ENCODE measurements around the gene STEAP3.

Gene STEAP3

DNA sequence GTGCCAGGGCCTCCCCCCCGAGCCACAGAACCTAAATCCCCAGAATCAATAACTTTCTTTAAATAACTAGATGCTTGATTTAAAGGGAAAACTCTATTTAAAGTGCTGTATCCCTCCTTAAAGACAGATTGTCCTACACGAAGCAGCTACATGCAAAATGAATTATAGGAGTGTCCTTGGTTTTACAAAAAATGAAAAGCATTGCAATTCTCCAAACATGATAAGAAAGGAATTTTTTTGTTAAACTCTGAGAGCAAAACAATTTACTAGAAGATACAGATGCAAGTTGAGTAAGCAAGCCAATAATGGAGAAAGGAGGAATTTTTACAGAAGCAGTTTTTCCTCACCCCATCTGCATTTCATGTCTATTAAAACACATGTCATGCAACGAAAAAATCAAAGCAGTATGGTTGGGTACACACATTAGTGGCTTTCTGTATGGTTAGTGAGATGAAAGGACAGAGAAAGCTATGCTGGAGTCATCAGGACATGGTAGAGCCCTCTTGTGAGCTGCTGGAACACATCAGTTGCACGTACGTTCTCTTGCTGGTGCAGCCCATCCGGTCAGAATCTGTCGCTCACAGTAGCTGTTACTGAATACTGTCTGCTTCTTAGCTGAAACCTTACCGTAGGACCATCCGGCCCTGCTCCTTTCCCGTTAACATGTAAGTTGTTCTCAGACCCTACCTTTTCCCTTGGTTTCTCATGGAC lies 25.9 kb upstream of the STEAP3 start:
- DNase-seq (ENCODE audit: low read depth in 1 of 2, low spot score in 1 of 2): no peak

DNA sequence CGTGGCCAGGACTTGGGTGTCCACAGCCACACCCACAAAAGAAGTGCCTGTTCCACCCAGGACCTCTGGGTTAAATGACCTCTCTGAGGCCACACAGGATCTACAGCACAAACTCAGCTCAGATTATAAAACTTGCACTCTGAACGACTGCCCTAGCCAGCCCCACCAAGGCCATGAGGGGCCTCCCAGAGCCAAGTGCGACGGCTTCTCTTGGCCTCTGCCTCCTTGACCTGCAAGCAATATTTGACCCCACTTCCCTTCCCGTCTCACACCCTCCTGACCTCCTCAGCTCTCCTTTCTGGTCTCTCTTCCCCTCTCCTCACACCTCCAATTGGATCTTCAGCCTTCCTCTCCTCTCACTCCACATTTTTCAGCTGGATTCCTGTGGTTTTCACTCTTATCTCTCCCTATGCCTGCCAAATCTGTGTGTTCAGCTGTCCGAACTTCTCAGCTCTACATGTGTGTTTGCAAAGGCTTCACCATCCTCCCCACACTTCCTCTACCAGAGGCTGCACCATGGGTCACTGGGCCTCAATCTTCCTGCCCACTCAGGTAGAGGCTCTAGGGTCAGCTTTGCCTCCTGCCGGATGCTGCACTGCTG lies 25.3 kb upstream of the STEAP3 start:
- DNase-seq (ENCODE audit: low read depth in 1 of 2, low spot score in 1 of 2): no peak

DNA sequence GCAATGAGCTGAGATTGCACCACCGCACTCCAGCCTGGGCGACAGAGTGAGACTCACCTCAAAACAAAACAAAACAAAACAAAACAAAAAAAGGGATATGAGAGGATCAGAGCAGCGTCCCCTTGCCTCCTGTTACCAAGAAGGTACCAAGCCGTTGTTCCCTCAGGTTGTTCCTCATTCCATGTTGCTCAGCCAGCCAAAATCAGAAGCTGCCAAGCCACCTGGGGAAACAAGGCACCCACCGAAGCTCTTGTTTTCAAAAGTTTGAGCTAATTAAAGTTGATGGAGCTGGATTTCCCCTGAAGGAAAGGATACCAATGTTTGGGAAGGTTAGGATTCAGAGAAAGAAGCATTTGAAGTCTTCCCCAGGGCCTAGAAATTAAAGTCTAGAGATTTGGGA lies 21.8 kb upstream of the STEAP3 start:
- no peak for DNase-seq (ENCODE audit: low read depth in 1 of 2, low spot score in 1 of 2)

DNA sequence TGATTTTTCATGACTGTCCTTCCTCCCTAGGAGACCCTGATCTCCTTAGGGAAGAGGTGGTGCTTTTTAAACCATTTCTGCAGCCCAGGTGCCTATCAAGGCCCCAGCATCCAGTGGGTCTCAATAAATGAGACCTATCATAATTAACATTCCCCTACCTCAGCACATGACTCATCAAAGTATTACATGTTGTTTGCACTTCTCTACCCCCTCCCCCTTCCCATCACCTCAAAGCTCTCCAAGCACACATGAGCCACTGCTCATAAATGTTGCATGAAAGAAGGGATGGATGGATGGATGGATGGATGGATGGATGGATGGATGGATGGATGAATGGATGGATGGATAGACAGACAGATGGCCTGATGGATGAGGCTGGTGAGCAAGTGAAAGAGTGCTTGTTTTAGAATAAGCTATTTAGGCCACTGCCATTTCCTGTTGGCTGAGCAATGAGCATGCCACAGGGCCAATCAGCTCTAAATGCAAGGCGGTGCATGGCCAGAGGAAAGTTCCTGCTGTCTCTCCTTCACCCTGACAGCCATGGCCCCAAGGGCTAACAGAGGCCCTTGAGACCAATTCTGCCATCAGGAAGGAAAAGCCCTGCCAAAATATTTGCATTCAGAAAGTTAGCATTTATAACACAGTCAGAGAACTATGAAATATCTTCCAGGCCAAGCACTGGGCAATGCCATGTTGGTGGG lies 20.9 kb upstream of the STEAP3 start:
- no peak for DNase-seq (ENCODE audit: low read depth in 1 of 2, low spot score in 1 of 2)

DNA sequence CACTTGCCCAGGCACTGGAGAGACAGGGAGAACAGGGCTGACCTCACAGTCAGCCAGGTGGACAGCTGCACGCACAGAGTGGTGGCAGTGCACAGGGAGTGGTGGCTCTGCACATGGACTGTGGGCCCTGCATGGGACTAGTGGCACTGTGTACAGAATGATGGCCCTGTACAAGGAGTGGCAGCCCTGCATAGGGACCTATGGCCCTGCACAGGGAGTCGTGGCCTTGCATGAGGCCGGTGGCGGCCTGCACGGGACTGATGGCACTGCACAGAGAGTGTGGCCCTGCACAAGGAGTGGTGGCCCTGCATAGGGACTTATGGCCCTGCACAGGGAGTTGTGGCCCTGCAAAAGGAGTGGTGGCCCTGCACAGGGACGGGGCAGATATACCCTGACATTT lies 19.1 kb upstream of the STEAP3 start:
- no peak for DNase-seq (ENCODE audit: low read depth in 1 of 2, low spot score in 1 of 2)

DNA sequence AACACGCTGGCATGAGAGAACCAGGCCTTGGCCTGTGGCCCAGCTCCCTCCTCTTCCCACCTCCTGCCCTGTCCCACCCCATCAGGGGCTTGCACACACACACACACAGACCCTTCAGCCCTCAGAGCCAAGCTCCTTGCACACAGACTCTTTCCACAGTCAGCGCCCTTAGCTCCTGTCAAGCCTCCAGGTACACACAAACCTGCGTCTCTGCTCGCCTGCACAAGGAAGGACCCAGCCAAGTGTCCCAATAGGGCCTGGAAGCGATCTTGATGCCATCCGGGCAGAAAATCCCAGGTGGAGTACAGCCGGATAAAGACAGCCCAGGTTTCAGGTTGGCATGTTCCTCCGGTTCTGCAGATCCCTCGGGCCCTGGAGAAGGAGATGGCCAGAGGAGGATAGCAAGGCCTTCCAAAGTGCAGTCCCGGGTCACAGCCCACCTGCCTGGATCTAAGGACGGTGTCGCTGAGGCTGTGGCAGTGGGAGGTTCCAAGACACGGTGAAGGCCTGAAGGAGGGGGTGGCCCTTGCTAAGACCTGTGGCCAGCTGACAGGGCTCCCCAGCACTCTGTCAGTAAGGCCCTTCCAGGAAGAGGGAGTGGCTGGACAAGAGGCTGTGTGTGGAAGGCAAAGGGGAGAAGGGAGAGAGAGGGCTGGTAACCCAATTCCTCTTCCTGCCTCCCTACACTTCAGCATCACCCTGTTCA lies 18.5 kb upstream of the STEAP3 start:
- no peak for DNase-seq (ENCODE audit: low read depth in 1 of 2, low spot score in 1 of 2)

DNA sequence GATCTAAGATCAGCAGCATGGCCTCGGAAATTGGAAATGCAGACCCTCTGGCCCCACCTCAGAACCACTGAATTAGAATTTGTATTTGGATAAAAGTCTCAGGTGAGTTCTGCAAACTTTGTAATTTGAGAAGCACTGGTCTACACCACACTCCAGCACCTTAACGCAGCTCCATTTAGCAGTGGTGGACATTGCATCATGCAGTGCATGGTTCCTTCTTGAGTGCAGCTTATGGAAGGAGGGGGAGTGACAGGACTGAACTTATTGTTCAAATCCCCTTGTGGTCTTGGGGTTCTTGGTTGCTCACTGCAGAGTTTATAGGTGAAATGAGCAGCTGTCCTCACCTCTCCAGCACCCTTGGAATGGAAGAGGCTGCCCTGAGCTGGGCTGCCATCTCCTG lies 17.4 kb upstream of the STEAP3 start:
- DNase-seq (ENCODE audit: low read depth in 1 of 2, low spot score in 1 of 2): no peak

DNA sequence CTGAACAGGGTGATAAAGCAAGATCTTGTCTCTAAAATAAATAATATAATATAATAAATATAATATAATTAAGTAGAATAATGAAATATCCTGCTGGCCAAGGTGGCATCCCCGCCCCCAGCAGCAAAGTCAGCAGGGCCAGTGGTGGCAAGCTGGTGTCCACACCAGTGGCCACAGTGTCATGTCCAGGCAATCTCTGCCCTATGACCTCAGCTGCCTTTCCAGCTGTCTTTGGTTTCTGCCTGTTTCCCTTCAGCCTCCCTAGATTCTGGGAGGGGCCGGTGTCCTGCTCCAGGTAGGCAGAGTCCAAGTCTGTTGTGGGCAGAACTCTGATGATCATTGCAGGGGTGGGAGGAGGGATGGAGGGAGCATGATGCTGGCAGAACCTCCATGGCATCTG lies 16.2 kb upstream of the STEAP3 start:
- no peak for DNase-seq (ENCODE audit: low read depth in 1 of 2, low spot score in 1 of 2)

DNA sequence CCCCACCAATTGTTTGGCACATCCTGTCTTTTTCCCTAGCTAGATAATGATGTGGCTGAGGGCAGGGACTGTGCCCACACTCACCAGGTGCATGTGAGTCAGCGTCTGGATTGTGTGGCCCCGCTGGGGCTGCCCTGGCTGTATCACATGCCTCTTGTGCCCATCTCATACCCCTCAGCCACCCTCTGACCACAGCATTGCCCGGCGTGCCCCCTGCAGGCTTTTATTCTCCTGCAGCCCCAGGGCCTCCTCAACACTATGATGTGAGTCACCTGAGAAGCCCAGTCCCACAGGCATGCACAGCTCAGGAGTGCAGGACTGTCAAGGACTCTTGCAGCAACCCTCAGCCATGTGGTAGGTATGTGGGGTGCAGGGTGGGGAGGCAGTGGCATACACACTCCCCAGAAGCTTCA lies 14.8 kb upstream of the STEAP3 start:
- no peak for DNase-seq (ENCODE audit: low read depth in 1 of 2, low spot score in 1 of 2)

DNA sequence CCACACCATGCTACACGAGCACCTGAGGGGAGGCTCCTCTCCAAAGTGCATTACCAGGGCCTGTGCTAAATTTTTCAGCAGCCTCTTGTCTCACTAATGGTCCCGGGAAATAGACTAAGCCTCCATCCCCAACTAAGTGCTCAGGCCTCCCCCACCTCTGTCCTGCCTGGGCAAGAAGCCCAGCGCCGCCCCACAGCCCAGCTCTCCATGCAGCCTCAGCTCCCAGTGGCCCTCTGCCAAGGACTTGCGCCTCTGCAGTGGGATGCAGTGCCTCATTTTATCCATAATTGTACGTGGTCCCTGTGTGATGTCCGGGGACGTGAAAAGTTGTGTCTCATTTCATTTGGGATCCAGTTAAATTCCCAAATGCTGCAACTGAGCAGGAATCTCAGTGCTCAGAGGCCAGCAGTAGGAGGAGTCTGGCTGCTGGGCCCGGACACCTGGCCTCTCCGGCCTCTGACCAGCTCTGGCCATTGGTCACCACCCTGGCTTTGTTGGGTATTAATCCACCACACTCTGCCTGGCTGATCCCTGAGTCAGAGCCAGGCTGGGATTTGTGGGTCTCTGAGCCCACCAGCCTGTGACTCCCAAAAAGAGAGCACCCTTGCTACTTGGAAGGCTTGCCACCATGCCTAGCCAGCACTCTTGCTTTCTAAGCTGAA lies 11.4 kb upstream of the STEAP3 start:
- no peak for DNase-seq (ENCODE audit: low read depth in 1 of 2, low spot score in 1 of 2)

DNA sequence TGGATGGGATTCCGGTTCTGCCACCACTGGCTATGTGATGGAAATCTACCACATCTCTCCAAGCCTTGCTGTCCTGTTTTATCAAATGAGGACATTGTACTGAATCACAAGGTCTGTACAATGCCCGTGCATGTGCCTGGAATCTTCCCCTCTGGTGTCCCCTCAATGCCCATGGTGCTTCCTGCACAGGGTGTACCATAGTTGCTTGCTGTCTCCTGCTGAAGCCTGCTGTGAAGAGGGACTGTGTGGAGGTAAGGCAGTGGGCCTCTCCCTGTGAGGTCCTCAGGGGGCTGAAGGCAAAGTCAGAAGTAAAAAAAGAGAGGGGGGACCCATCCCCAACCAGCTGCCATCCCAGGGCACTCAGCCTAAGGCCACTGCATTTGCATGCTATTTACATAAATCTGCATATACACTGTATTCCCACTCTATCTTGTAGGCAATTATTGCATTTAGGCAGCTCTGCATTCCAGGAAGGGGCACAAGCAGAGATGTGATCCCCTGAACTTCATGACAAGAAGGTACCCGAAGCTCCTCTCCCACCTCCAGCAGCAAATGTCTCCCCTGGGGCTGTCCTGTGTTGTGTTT lies 9.1 kb upstream of the STEAP3 start:
- no peak for DNase-seq (ENCODE audit: low read depth in 1 of 2, low spot score in 1 of 2)

DNA sequence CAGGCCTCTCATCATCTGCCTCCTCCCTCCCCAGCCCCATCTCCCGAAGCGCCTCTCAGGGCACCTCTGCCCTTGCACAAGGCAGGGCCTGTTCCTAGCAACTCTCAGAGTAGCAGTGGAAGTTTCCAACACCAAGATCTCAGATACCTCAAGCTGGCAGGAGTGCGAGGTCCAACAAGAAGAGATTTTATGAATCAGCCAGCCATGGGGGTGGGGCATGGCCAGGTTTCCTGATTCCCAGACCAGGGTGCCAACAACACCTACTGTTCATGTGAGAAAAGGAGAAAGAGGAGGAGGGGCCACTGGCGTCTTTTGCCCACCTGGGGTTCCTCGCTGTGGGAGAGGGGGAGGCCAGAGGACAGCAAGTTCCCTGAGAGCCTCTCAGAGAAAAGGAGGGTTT lies 6.6 kb upstream of the STEAP3 start:
- DNase-seq (ENCODE audit: low read depth in 1 of 2, low spot score in 1 of 2): no peak

DNA sequence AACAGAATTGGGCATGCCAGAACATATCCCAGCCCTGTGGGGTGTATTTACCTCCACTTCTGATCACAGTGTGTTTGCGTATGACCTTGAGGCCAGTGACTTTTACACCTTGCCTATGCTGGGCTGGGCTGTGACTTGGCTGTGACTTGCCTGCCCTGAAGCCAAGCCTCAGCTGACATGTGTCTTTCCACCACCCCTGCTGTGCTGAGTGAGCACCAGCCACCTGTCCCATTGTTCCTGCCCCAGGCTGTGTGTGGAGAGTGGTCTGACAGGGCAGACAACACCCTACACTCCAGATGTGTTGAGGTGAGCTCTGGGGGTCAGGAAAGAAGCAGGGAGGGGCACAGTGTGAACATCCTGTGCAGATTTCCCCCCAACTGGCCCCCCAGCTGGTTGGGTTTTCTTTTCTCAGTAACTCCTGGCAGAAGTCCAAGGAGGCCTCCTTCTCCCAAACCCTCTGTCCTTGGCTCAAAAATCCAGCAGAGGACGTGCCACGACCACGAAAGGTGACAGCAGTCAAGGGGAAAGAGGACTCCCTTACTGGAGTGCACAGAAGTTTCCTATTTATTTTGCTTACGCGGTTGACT lies 5.1 kb upstream of the STEAP3 start:
- DNase-seq (ENCODE audit: low read depth in 1 of 2, low spot score in 1 of 2): no peak

DNA sequence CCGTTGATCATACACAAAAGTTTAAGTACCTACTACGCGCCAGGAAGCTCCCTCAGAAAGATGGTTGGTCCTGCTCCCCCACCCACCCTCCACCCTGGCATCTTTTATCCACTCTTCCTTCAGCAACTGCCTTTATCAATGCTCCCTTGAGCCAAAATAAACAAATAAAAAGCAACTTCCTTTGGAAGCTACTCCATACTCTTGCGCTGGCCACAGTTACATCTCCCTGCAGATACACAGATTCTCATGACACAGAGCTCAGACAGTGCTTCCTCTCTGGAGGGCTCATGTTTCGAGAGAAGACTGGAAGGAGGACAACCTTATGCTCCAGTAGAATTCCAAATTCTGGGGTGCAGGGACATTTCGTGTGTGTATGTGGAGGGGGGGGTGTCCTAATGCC lies 3.8 kb upstream of the STEAP3 start:
- DNase-seq (ENCODE audit: low read depth in 1 of 2, low spot score in 1 of 2): no peak

DNA sequence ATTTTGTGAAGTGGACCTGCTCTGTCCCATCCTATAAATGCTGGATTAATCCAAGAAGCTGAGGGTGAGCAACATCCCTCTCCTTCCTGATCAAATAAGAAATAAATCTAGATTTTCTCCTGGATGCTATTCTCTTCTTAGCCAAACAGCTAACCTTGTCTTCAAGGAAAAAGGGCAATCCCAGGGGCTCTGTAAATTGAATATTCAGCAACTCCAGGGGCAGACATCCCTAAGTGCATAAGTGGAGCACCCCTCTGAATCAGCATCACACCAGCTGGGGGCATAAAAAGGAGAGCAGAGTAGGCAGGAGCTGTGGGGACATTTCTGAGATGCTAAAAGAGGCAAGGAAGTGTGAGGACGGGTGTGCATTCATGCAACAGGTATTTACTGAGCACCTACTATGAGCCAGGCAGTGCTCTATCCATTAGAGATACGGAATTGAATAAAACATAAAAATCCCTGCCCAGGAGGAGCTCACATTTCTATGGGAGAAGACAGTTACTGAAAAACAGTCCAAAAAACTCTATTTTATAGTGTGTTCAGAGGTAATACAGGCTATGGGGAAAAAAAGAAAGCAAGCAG lies 2.8 kb upstream of the STEAP3 start:
- no peak for DNase-seq (ENCODE audit: low read depth in 1 of 2, low spot score in 1 of 2)

DNA sequence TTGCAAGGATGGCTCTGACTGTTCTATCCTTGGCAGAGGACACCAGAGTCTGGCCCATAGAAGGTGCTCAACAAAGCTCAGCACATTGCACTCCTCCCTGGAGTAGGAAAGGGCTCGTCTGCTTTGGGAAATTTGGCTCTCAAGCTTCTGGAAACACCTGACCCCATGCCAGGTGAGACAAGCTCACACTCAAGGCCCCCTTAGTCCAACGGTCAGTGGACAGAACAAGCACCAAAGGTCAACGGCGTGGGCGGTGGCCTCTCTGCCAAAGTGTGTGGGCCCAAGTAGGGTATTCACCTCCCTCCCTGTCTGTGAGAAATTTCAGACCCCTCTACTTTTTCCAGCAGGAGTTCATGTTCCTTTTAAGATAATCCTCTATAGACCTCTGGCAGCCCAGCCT lies 2.0 kb upstream of the STEAP3 start:
- DNase-seq (ENCODE audit: low read depth in 1 of 2, low spot score in 1 of 2): no peak

DNA sequence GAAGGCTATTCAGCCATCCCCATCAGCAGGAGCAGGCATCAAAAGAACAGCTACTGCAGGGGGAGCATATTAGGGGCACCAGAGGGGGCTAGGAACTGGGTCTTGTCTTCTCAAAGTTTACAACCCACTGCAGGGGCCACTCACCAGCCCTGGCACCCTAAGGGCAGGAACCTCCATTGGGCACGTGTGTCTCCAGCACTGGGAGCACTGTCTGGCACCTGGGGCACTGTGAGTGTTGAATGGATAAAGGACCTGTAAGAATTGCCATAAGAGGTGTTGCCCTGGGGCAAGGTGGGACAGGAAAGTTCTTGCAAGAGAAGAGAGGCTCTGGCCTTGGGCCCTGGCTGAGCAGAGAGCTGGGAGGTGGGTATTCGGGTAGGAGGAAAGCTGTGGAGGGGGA lies 1.4 kb upstream of the STEAP3 start:
- DNase-seq (ENCODE audit: low read depth in 1 of 2, low spot score in 1 of 2): no peak

DNA sequence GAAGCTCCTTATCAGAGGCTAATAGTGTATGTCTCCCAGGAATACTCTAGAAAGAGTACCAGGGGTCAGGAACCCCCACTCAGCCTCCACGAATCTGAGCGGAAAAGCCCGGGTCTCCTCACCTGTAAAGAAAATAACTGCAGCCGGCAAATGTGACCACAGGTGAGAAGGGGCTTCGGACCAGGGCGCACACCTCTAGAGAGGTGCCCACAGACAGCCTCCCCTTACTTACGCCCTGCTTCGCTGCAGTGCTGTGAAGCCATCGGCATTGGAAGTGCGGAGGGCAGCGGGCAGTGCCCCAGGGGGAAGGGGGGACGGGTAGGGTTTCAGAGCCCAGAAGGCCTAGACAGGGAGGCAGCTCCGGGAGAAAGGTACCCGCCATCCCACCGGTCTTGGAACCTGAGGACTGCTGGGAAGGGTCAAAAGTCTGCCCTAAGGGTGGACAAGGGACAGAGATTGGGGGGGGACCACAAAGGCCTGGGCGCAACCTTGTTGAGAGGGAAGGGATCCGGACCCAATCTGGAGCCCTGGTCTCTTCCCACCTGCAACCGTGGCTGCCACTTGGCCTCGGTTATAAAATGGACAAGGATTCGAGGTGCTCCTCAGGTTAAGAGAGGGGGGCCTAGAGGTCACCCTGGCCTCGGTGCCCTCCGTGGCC lies 642 bp upstream of the STEAP3 start:
- DNase-seq (ENCODE audit: low read depth in 1 of 2, low spot score in 1 of 2): no peak

DNA sequence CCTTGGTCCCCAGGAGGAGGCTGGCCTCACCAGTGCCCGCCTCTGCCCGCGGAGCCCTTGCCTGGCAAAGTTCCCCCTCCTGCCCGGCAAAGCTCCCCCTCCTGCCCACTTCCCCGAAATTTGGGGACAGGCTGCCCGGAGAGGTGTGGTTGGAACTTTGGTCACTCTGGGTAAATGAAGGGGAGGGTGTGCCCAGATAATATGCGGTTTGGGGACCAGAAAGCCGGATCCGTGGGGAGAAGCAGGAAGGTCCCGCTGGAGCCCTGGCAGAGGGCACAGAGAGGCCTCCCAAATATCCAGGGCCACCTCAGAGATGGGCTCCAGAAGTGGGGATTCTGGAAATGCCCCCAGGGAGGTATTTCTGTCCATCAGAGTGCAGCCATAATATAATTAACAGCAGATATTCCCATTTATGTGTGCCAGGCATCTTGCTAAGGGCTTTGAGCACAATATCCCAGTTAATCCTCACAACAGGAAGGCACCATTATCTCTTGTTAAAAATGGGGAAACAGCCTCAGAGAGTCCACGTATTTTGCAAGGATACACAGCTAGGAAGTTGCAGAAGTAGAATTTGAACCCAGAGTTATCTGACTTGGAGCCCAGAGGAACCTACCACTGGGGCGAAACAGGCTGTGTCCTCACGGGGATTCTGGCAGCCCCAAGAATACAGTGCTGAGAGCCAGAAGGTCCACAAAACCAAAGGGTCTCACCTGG lies 914 bp downstream of the STEAP3 start:
- no peak for DNase-seq (ENCODE audit: low read depth in 1 of 2, low spot score in 1 of 2)

Data from activated CD4-positive, alpha-beta T cell treated with anti-CD3 and anti-CD28 coated beads, Interleukin-2, amount 50 U/mL, for 24 hours (primary cell).